ENCODE measurements around the gene HMGA1.
"Not testable (repeated sequence)": the region's sequence is repeated elsewhere in the genome, so short reads cannot be mapped to it uniquely, and the experiment has no call there.

HMGA1 gene

GRCh38 chr6:34237722-34238584 lies 1.3 kb downstream of the HMGA1 start:
- peak; percentile 74 for DNase-seq
- in situ Hi-C loops (cut with MboI; ENCODE audit: low pct_unique_long_range_greater_than_20kb, low sequenced_read_pairs), result loop anchor here (25.0 kb wide), 1 partner anchor 174 kb away; no protein-coding TSS in a partner anchor

- in situ Hi-C loops (cut with MboI; ENCODE audit: low pct_unique_long_range_greater_than_20kb, low sequenced_read_pairs), result loop anchor here (25.0 kb wide), 1 partner anchor 173 kb away; no protein-coding TSS in a partner anchor
Measured at GRCh38 chr6:34238585-34239499, 2.2 kb downstream of the HMGA1 start.

GRCh38 chr6:34239500-34239825 lies 2.8 kb downstream of the HMGA1 start:
- in situ Hi-C loops (cut with MboI; ENCODE audit: low pct_unique_long_range_greater_than_20kb, low sequenced_read_pairs), result loop anchor here (25.0 kb wide), 1 partner anchor 173 kb away; no protein-coding TSS in a partner anchor

More at GRCh38 chr6:34238585-34239499, 2.2 kb downstream of the HMGA1 start:
- no peak for DNase-seq

DNA sequence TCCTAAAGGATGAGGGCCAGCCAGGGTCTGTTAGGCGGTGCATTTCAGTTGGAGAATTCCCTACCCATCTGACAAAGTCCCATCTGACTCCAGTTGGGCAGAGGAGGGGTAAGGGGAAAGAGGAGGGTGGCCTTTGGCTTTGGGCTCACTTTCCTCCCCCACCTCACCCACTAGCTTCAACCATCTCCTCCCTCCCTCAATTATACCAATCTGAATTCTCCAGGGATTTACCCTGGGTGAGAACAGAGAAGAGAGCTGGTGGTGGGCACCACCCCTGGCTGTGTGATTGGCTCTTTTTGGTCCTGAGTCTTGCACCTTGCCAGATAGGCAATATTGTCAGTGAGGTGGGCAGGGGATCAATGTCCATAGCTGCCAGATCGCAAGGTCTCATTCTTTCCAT lies 3.2 kb downstream of the HMGA1 start:
- in situ Hi-C loops (cut with MboI; ENCODE audit: low pct_unique_long_range_greater_than_20kb, low sequenced_read_pairs), result loop anchor here (25.0 kb wide), 1 partner anchor 172 kb away; no protein-coding TSS in a partner anchor
- DNase-seq, result no peak

More at GRCh38 chr6:34239500-34239825, 2.8 kb downstream of the HMGA1 start:
- DNase-seq, result no peak

DNA sequence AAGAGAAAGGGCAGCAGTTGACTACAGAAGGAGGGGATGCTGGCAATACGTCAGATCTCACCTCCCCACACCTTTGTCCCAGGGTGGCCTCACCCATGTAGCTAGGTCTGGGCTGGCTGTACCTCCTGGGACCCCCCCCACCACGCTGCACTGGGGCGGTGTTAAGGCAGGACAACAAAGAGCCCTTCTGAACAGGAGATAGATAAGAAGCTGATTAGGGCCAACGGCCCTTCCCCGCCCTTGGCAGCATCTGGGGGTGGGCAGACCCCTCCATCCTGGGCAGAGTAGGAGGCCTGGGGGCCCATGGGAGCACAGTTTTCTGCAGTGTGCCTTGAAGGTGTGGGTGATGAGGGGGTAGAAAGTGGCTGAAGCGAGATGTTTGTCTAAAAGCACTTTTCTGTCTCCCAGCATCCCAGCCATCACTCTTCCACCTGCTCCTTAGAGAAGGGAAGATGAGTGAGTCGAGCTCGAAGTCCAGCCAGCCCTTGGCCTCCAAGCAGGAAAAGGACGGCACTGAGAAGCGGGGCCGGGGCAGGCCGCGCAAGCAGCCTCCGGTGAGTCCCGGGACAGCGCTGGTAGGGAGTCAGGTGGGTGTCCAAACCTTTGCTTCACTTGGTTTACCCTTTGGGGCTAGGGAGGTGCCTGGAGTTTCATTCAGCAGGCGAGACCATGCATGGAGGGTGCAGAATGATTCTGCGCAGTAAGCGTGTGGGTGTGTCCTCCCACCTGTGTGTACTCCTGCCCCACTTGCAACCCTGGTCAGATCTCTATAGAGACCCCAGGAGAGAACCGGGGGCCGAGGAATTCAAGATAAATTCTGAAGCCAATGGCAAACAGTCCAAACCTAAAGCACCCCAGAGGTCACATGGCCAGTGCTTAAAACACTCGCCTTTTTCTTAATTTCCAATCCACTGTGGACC lies 3.9 kb downstream of the HMGA1 start:
- DNase-seq, result no peak
- in situ Hi-C loops (cut with MboI; ENCODE audit: low pct_unique_long_range_greater_than_20kb, low sequenced_read_pairs), result loop anchor here (25.0 kb wide), 1 partner anchor 172 kb away; no protein-coding TSS in a partner anchor

GRCh38 chr6:34241351-34242215 lies 4.9 kb downstream of the HMGA1 start:
- DNase-seq, result no peak
- in situ Hi-C loops (cut with MboI; ENCODE audit: low pct_unique_long_range_greater_than_20kb, low sequenced_read_pairs), result loop anchor here (25.0 kb wide), 1 partner anchor 171 kb away; no protein-coding TSS in a partner anchor

DNA sequence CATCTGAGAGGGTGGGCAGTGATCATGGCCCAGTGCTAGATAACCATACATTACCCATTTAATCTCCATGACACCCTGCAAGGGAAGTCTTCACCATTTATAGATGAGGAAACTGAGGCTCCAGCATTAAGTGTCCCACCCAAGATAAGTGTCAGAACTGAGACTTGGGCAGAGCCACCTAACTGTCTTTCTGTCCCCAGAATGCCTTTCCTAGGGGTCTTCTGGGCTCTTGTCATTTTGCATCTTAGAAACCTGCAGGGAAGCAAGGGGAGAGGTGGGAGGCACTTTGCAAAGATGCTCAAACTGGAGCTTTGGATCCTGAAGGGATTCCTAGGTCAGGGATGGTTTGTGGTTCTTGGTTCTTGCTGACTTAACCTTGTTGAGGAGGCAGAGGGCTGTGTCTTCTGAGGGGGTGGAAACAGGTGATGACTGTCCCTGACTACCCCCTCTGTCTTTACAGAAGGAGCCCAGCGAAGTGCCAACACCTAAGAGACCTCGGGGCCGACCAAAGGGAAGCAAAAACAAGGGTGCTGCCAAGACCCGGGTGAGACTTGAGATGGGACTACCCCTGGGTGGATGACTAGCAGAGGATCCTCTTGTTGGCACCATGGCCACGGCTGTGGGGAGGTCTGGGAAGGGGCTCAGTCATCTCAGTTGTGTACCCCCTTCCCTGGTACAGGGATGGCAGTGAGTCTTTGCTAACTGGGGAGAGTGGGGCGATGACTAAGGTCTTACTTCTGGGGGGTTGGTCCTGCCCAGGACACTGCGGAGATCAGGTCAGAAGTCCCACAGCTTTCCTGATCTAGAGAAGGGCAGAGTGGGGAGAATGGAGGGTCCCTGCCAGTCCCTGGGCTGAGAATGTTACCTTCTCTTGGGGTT lies 5.8 kb downstream of the HMGA1 start:
- no peak for DNase-seq
- in situ Hi-C loops (cut with MboI; ENCODE audit: low pct_unique_long_range_greater_than_20kb, low sequenced_read_pairs), result loop anchor here (25.0 kb wide), 1 partner anchor 170 kb away; no protein-coding TSS in a partner anchor

GRCh38 chr6:34243131-34243771 lies 6.6 kb downstream of the HMGA1 start:
- DNase-seq, result no peak
- in situ Hi-C loops (cut with MboI; ENCODE audit: low pct_unique_long_range_greater_than_20kb, low sequenced_read_pairs), result loop anchor here (25.0 kb wide), 1 partner anchor 169 kb away; no protein-coding TSS in a partner anchor

DNA sequence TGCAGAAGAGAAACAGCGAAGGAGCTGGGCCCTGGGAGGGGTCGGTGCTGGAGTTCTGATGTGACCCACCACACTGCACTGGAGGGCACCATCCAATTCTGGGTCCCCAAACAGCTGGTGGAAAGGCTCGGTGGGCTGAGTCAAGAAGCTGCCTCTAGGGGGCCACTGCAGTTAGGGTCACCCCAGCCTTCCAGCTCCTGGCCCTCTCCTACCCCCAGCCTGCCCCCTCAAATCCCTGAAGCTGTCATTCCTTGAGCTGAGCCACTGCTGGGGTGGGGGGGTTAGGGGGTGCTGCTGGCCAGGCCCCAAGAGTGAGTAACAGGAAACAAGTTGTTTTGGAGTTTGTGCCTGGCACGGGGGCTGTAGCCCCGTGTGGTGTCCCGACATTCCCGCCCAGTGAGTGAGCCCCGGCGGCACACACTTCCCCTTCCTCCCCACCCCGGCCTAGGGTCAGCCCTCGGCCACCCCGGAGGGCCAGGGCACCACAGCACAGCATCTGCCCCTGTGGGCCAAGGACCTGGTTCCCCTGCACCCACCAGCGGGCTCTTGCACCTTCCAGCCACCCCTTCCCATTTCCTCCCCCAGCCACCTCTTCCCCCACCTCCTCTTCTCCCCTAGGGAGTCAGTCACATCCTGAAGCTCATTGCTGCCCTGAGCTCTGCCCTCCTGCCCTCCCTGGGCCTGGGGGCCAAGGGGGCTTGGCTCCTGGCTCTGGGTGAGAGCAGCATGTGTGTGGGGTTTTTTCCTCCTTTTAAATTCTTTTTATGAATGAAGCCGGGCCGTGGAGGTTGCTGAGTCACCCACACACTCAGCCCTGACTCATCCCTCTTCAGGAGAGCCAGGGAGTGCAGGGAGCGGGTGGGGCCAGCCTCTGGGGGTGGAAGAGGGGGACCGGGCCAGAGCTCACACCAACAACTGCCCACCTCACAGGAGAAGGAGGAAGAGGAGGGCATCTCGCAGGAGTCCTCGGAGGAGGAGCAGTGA lies 7.5 kb downstream of the HMGA1 start:
- in situ Hi-C loops (cut with MboI; ENCODE audit: low pct_unique_long_range_greater_than_20kb, low sequenced_read_pairs), result loop anchor here (25.0 kb wide), 1 partner anchor 168 kb away; no protein-coding TSS in a partner anchor
- peak; percentile 69 for DNase-seq

GRCh38 chr6:34245032-34245760 lies 8.5 kb downstream of the HMGA1 start:
- not testable (repeated sequence) for DNase-seq
- in situ Hi-C loops (cut with MboI; ENCODE audit: low pct_unique_long_range_greater_than_20kb, low sequenced_read_pairs), result loop anchor here (25.0 kb wide), 1 partner anchor 167 kb away; no protein-coding TSS in a partner anchor

DNA sequence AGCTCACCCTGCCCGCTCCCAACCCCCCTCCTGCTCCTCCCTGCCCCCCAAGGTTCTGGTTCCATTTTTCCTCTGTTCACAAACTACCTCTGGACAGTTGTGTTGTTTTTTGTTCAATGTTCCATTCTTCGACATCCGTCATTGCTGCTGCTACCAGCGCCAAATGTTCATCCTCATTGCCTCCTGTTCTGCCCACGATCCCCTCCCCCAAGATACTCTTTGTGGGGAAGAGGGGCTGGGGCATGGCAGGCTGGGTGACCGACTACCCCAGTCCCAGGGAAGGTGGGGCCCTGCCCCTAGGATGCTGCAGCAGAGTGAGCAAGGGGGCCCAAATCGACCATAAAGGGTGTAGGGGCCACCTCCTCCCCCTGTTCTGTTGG lies 9.1 kb downstream of the HMGA1 start:
- in situ Hi-C loops (cut with MboI; ENCODE audit: low pct_unique_long_range_greater_than_20kb, low sequenced_read_pairs), result loop anchor here (25.0 kb wide), 1 partner anchor 167 kb away; no protein-coding TSS in a partner anchor

GRCh38 chr6:34246249-34246562 lies 9.5 kb downstream of the HMGA1 start:
- in situ Hi-C loops (cut with MboI; ENCODE audit: low pct_unique_long_range_greater_than_20kb, low sequenced_read_pairs), result loop anchor here (25.0 kb wide), 1 partner anchor 166 kb away; no protein-coding TSS in a partner anchor

More for the DNA sequence above, 9.1 kb downstream of the HMGA1 start:
- DNase-seq, result not testable (repeated sequence)

GRCh38 chr6:34246563-34247391 lies 10.1 kb downstream of the HMGA1 start:
- in situ Hi-C loops (cut with MboI; ENCODE audit: low pct_unique_long_range_greater_than_20kb, low sequenced_read_pairs), result loop anchor here (25.0 kb wide), 1 partner anchor 166 kb away; no protein-coding TSS in a partner anchor
- DNase-seq, result peak; percentile 62

More at GRCh38 chr6:34246249-34246562, 9.5 kb downstream of the HMGA1 start:
- no peak for DNase-seq
